Muscle layer of colon (tissue), 2 donors: ENCODE measurements around the gene CLK2.

ENCODE experiments used
- H3K27ac ChIP-seq: one replicate; pipeline ENCODE4 v1.7.0; 2013; ENCODE audit warnings: low read depth, mild to moderate bottlenecking, low read length, moderate library complexity
- H3K27me3 ChIP-seq, 2 donors: one replicate each; pipeline ENCODE4 v1.7.0; 2013; ENCODE audit warnings: low read length in 2 of 2, mild to moderate bottlenecking in 2 of 2; ENCODE audit not compliant: insufficient read depth in 2 of 2, control insufficient read depth in 1 of 2
- H3K36me3 ChIP-seq: one replicate; pipeline ENCODE4 v1.7.0; 2013; ENCODE audit warnings: mild to moderate bottlenecking, low read length; ENCODE audit not compliant: insufficient read depth
- H3K4me1 ChIP-seq: one replicate; pipeline ENCODE4 v1.7.0; 2013; ENCODE audit warnings: mild to moderate bottlenecking, low read length; ENCODE audit not compliant: insufficient read depth
- H3K4me3 ChIP-seq, 2 donors: one replicate each; pipeline ENCODE4 v1.7.0; 2013; ENCODE audit warnings: low read length in 2 of 2, low read depth in 1 of 2, mild to moderate bottlenecking in 1 of 2, moderate library complexity in 1 of 2
- H3K9ac ChIP-seq: one replicate; pipeline ENCODE4 v1.7.0; 2013; ENCODE audit warnings: low read length
- H3K9me3 ChIP-seq: one replicate; pipeline ENCODE4 v1.7.0; 2013; ENCODE audit warnings: mild to moderate bottlenecking, low read length
- donor health status: abdominal sarcoma.
- donor health status: Adenocarcinoma of cecum.

Gene CLK2

DNA sequence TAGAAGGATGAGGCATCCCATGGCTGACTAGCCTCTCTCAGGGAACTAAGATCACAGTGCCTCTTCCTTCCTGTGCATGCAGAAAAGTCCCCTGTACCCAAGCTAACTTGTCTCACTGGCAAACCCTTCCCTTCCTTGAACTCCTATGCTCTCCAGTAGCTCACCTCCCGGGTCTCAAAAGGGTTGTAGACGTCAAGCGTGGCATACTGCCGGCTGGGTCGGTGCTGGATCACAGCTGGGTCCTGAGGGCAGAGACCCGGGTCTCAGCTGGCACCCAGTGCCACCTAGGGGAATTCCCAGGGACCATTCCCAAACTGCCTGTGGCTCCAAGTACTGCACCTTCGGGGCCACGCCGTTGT, 11.8 kb downstream of the CLK2 start:
- peak overlapping the region; percentile 97 for H3K27ac ChIP-seq
- no peaks in the 10 kb centered on the region for H3K27me3 ChIP-seq
- peak overlapping the region; percentile 90 to 97 for H3K4me3 ChIP-seq
- H3K36me3 ChIP-seq, result peaks cover 54% of the 10 kb centered on the region
- no peaks in the 10 kb centered on the region for H3K9me3 ChIP-seq
- H3K9ac ChIP-seq, result peak overlapping the region; percentile 83
- peaks cover 18% of the 10 kb centered on the region for H3K4me1 ChIP-seq

DNA sequence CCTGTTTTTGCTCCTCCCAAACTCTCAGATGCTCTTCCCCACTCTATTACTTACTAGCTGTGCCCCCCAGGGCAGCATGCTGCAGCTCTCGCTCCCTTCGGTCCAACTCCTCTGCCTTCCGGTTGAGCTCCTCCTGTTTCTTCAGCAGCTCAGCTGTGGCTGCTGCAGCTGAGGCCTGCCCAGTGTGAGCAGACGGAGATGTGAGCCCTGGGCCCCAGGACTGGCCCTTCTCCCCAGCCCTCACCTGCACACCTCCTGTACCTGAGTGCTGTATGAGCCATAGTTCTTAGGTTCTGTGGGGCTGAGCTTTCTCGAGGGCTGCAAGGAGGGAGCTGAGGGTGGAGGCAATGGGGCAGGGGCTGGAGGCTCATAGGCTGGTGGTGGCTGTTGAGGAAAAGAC, 13.0 kb downstream of the CLK2 start:
- no peaks in the 10 kb centered on the region for H3K9me3 ChIP-seq
- no peak overlapping the region for H3K4me3 ChIP-seq
- no peak overlapping the region for H3K27ac ChIP-seq
- H3K9ac ChIP-seq, result peak overlapping the region; percentile 83
- H3K27me3 ChIP-seq, result no peaks in the 10 kb centered on the region
- H3K4me1 ChIP-seq, result peaks cover 28% of the 10 kb centered on the region
- H3K36me3 ChIP-seq, result peaks cover 49% of the 10 kb centered on the region

DNA sequence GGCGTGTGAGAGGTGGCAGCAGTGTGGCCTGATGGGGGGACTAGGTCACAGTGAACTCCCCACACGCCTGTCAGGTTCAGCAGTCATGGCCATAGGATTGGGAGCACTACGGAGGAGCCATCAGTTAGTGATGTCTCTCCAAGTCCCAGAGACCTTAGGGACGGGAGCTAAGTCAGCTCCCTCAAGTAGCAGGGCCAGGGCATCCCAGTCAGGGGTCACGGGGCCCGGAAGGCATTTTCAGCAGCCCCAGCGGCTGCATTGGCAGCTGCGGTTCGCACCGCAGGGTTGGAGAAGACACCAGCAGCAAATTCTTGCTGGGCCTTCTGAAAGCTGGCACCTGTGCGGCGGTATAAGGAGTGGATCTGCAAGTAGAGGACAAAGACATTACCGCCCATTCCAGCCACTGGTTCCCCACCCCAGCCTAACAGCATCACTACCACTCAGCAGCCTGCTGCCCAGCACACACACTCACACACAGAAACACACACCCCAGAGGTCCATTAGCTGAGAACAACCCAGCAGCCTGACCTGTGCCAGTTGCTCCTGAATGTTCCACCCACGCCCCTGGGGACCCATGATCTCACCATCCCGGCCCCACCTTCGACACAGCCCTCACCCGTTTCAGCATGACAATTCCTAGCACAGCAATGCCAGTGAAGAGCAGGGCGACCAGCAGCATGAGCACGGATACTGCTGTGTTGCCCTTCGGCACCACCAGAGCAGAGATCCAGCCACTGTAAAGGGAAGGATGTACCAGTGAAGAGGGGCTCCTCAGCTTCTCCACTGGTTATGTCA, 17.0 kb downstream of the CLK2 start:
- Histone ChIP-seq H3K36me3 (peaks cover 23% of the 10 kb centered on the region), H3K9me3 (no peaks in the 10 kb centered on the region), H3K4me3 (peak overlapping the region; percentile 63 to 66), H3K27me3 (no peaks in the 10 kb centered on the region), H3K4me1 (peaks cover 40% of the 10 kb centered on the region), H3K9ac (peak overlapping the region; percentile 76), H3K27ac (peak overlapping the region; percentile 84)

DNA sequence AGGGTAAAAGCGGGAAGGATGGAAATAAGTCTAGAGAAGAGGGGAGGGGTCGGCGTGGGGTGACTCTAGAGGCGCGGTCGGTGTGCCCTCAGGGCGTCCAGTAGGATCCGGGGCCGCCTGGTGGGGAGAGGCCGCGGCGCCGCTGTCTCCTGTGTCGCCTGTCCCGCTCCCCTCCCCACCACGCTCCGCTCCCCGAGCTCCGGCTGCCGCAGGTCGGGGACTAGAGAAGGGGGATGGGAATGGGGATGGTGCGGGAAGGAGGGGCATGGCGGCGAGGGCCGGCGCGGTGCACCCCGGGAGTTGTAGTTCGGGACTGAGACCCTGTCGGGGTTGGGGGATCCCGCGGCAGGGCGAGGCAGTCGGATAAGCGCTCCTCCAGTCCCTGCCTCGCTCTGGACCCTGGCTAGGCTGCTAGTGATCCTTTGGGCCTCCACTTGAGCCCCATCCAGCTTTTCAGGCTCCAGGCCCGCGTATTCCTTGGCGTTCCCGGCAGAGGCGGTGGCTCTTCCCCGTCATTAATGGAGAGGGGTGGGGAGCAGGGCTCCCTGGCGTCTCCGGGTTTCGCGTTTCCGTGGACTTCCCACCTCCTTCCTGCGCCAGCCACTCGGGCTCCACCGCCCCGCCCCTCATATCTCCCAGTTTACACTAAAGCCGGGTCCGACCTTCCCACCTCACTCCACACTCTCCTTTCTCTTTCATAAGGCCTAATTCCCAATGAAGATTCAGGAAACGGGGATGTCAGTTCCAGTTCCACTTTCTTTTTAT, 17.9 kb downstream of the CLK2 start, which contains the start of gene ENTREP3:
ENTREP3 (minus strand) TSS at position 241 of the 765 bp plus-strand sequence. CDS start 606 bp downstream, outside the sequence.
- Histone ChIP-seq H3K9me3 (no peaks in the 10 kb centered on the region), H3K4me1 (peaks cover 40% of the 10 kb centered on the region), H3K27me3 (no peaks in the 10 kb centered on the region), H3K9ac (peak within 1 kb of the TSS; percentile 76), H3K36me3 (peaks cover 23% of the 10 kb centered on the region), H3K4me3 (peak within 1 kb of the TSS; percentile 63 to 66), H3K27ac (peak within 1 kb of the TSS; percentile 84)

DNA sequence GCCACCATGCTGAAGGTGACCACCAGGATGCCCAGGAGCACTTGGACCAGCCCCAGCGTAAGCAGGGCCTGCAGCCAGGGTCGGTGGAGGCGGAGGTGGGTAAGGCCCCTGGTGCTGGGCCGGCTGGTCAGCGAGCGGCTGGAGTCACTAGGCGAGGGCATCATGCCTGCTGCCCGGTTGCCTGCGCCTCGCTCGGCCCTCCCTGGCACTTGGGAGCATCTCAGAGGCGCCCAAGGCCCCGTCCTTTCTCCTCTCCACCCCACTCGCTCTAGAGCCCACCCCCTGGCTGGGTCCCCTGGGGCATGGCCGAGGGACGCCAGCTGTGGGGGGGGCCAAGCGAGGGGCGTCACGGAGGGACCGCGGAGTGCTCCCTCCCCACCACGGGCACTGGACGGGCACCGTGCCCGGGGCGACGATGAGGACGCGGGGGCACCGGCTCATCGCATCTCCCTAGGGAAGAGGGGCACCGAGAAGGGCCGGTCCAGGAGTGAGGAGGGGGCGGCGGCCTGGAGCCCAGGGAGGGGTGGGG, 18.5 kb downstream of the CLK2 start:
- Histone ChIP-seq H3K27me3 (no peaks in the 10 kb centered on the region), H3K4me1 (peaks cover 39% of the 10 kb centered on the region), H3K9ac (peak overlapping the region; percentile 76)

DNA sequence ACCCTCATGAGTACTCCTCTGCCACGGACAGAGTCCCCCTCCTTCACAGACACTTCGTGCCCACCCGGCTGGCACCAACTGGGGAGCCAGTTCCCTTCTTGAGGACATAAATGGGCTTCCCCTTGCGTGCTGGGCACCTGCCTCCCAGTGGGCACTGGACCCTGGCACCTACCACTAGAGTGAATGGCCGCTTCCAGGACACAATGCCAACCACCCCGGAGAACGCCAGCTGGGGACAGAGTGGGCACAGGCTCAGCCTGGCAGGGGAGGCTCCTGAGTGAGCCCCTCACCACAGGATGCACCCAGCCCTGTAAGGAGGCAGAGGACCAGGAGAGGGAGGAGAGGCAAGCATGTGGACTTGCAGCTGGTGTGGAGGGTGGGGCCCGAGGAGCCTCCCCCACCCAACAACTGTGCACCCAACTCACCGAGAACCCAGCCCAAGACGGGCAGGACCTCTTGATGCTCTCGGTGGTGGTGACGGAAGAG, 19.0 kb downstream of the CLK2 start:
- peaks cover 18% of the 10 kb centered on the region for H3K36me3 ChIP-seq
- peak overlapping the region; percentile 76 for H3K9ac ChIP-seq
- H3K27me3 ChIP-seq, result no peaks in the 10 kb centered on the region
- H3K9me3 ChIP-seq, result no peaks in the 10 kb centered on the region
- H3K27ac ChIP-seq, result peak overlapping the region; percentile 84
- peaks cover 39% of the 10 kb centered on the region for H3K4me1 ChIP-seq
- H3K4me3 ChIP-seq, result peak overlapping the region; percentile 63 to 66

More for the DNA sequence above, 18.5 kb downstream of the CLK2 start:
- Histone ChIP-seq H3K9me3 (no peaks in the 10 kb centered on the region), H3K27ac (peak overlapping the region; percentile 84), H3K4me3 (peak overlapping the region; percentile 63 to 66), H3K36me3 (peaks cover 18% of the 10 kb centered on the region)

DNA sequence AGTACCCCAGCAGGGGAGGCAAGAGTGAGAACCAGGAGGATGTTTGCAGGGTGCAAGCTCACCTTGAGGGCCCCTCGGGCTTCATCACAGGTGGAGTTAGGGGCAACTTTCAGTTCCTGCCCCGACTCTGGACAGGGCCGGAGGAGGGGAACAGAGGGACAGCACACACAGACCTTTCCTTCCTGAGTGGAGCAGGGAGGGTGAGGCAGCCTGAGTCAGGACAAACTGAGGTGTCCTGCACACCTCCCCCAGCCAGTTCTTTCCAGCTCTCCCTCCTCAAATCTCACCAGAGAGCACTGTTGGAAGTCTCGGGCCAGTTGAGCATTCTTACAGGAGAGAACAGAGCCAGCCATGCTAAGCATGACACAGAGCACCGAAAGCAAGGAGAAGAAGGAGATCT, 19.5 kb downstream of the CLK2 start:
- peak overlapping the region; percentile 76 for H3K9ac ChIP-seq
- no peak overlapping the region for H3K27ac ChIP-seq
- H3K4me3 ChIP-seq, result peak overlapping the region in 1 of 2 donors; percentile 66

DNA sequence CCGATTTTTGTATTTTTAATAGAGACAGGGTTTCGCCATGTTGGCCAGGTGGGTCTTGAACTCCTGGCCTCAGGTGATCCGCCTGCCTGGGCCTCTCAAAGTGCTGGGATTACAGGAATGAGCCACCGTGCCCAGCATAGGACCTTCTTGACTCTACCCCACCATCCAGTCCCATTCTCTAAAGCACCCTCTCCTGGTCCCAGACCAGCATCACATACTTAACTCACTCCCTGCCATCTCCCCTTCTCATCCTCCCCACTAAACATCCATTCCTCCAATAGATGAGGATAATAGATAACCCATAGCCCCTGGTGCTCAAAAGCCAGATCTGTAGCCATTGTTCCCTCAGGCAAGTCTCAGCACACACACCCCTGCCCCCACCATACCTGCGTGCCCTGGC, 20.1 kb downstream of the CLK2 start:
- Histone ChIP-seq H3K4me3 (peak overlapping the region in 1 of 2 donors; percentile 66), H3K9me3 (no peaks in the 10 kb centered on the region), H3K27me3 (no peaks in the 10 kb centered on the region), H3K27ac (no peak overlapping the region), H3K9ac (no peak overlapping the region), H3K4me1 (peaks cover 39% of the 10 kb centered on the region), H3K36me3 (peaks cover 14% of the 10 kb centered on the region)

More for the DNA sequence above, 19.5 kb downstream of the CLK2 start:
- Histone ChIP-seq H3K4me1 (peaks cover 39% of the 10 kb centered on the region), H3K27me3 (no peaks in the 10 kb centered on the region), H3K36me3 (peaks cover 17% of the 10 kb centered on the region), H3K9me3 (no peaks in the 10 kb centered on the region)

DNA sequence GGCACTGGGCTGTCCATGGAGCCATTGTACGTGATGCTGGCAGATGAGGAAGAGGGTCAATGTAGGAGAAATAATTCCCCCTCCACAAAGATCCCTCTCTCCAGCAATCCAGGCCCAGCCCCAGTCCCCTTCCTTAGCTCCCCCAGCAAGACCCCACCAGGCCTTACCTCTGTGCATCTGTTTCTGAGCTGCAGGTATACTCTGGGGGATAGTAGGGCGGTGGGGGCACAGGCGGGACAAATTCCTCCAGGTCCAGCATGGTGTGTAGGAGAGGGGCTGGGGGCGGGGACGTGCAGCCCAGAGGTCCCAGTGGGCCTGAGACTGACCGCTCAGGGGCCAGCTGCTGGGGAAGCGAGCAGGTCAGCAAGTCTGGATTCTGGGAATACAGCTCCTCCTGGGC, 21.7 kb downstream of the CLK2 start:
- no peak overlapping the region for H3K9ac ChIP-seq
- no peak overlapping the region for H3K4me3 ChIP-seq
- no peak overlapping the region for H3K27ac ChIP-seq
- H3K36me3 ChIP-seq, result peaks cover 19% of the 10 kb centered on the region
- H3K9me3 ChIP-seq, result no peaks in the 10 kb centered on the region
- no peaks in the 10 kb centered on the region for H3K27me3 ChIP-seq
- peaks cover 36% of the 10 kb centered on the region for H3K4me1 ChIP-seq

DNA sequence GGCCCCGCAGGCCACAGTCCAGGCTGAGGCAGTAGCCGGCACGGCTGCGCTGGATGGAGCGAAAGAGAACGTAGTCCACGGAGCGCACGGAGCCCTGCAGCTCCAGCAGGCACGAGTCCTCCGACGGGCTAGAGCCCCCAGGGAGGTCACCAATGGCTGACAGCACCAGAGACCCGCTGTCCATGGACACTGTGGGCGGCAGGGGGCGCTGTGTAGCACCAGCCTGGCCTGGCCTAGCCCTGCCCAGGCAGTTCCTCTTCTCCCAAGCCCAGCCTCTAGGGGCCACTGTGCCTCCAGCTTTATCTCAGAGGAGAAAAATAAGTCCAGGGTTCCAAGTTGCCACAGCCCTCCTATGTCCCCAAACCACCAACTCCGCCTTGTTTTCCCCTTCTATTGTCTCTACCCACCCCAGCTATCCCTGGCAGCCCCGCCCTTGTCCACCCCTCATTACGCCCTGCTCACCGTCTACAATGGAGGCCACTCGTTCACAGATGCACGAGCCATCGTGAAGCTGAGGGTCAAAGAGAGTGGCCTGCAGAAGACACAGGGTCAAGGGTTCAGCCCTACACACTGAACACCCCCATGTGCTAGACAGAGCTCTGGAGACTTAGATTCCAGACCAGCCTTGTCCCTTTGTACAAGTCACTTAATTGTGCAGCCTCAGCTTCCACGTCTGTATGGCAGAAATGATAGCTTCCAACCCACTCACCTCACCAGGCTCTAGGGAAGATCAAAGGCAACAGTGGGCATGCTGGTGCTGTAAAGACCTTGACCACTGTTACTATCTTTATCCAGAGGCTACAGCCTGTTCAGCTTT, 22.5 kb downstream of the CLK2 start:
- Histone ChIP-seq H3K4me3 (peak overlapping the region in 1 of 2 donors; percentile 29), H3K27ac (peak overlapping the region; percentile 76), H3K9ac (no peak overlapping the region)

More for the DNA sequence above, 22.5 kb downstream of the CLK2 start:
- peaks cover 13% of the 10 kb centered on the region for H3K36me3 ChIP-seq
- H3K4me1 ChIP-seq, result peaks cover 29% of the 10 kb centered on the region
- H3K27me3 ChIP-seq, result no peaks in the 10 kb centered on the region
- H3K9me3 ChIP-seq, result no peaks in the 10 kb centered on the region
